Measurements from ENCODE around the gene SC5D.

SC5D gene

DNA sequence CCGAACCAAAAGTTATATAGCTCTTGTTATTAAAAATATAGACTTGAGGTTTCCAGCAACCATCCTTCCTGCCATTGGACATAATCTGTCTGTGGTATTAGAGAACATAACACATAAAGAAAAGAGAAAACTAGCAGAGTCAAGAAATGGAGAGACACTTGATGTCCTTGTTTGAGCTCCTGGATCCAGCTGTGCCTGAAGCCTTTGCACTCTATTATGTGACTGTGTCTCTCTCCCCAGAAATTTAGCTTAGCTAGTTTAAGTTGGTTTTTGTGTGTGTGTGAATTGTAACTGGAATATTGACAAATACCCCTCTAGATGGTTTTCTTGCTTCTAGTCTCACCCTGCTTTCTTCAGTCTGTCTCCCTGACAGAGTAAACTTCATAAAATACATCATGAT is 61.6 kb downstream of the SC5D start:
- H3K27ac ChIP-seq = no peak overlapping the region
- DNase-seq (ENCODE audit: low spot score) = no peak
- TF ChIP-seq, protein P1, sequence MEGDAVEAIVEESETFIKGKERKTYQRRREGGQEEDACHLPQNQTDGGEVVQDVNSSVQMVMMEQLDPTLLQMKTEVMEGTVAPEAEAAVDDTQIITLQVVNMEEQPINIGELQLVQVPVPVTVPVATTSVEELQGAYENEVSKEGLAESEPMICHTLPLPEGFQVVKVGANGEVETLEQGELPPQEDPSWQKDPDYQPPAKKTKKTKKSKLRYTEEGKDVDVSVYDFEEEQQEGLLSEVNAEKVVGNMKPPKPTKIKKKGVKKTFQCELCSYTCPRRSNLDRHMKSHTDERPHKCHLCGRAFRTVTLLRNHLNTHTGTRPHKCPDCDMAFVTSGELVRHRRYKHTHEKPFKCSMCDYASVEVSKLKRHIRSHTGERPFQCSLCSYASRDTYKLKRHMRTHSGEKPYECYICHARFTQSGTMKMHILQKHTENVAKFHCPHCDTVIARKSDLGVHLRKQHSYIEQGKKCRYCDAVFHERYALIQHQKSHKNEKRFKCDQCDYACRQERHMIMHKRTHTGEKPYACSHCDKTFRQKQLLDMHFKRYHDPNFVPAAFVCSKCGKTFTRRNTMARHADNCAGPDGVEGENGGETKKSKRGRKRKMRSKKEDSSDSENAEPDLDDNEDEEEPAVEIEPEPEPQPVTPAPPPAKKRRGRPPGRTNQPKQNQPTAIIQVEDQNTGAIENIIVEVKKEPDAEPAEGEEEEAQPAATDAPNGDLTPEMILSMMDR (IDR thresholded peaks at IDR 0.05) = no peak
- no peak overlapping the region for H3K4me3 ChIP-seq

DNA sequence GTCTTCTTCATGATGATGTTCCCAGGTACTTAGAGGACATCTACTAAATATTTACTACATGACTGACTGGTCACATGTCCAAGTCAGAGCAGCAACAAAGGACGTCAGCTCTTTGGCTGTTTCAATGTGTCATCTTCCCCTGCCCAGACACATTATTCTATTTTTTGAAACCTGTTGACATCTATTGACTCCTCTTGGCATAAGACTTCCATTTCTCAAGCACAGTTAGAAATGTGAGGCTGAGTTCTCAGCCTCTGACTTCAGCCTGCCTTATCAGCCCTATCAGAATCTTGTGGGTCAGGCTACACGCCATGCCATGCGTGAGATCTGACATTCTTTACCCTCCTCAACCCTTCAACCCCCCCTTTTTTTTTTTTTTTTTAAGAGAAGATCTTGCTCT is 63.8 kb downstream of the SC5D start:
- DNase-seq (ENCODE audit: low spot score) = no peak
- no peak overlapping the region for H3K4me3 ChIP-seq
- H3K27ac ChIP-seq = no peak overlapping the region
- TF ChIP-seq, protein P1 (IDR thresholded peaks at IDR 0.05) = no peak

Data from coronary artery (tissue), 2 donors.